Measurements from ENCODE around the gene KIF3A.
A peak's percentile ranks its signal among the peaks of the same experiment; 100 is the strongest.

The KIF3A gene

DNA sequence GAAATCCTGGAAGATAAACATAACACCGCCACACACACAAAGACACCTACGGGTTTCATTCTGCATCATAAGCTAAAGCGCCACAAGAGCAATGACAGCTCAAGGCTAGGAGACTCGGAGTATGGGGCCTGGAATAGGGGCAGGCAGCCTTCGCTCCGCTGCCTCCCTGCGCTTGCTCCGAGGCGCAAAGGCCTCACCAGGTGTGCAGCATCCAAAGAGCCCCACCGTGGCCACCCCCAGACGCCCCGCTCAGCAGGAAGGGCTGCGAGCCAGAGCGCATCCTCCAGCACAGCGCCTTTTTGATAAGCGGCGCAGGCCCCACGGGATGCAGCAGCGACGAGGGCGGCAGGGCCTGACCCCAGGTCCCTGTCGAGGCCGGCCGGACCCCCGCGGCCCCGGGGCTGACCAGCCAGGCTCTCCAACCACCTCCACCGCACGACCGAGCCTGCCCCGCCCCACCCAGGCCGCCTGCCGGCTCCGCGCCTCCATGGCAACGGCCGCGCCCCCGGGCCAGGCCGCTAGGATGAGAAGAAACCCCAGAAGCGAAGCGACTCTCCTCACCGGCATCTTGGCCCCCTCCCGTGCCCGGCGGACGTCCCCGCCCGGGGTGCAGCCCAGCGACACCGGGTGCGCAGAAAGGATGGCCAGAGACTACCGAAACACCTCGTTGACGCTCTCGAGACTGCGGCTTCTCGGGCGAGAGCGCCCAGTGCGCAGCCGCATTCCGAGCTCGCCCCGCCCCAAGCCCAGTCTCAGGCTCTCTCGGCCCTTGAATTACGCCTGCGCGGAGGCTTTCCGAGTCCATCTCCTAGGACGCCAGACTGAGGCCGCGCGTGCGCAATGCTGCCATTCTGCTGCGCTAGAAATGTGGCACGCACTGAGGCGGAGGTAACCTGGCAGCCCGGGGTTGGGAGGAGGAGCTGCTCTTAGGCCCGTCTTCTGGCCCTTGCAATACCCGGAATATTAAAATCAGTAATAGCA is at the start of gene KIF3A:
TSS of gene KIF3A (minus strand) at position 694 of the 981 bp plus-strand sequence. CDS start at position 567, 127 bp downstream.
- DNase-seq: peak; percentile 92

DNA sequence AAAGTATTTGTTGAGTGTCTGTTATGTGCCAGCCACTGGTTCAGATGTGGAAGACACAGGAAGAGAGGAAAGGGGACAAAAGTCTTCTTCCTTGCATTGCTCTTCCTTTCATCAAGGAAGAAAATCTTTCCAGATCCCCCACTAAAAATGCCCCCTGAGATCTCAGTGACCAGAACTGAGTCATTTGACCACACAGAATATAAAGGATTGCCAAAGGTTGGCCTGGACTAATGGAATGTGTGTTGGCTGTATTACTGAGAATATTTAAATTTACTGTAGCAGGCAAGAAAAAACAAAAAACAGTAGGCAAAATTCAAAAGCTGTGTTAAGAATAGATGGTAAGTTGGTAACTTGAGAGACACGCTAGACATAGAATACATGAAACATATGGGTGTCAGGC is 49.7 kb upstream of the KIF3A start:
- no peak for DNase-seq

DNA sequence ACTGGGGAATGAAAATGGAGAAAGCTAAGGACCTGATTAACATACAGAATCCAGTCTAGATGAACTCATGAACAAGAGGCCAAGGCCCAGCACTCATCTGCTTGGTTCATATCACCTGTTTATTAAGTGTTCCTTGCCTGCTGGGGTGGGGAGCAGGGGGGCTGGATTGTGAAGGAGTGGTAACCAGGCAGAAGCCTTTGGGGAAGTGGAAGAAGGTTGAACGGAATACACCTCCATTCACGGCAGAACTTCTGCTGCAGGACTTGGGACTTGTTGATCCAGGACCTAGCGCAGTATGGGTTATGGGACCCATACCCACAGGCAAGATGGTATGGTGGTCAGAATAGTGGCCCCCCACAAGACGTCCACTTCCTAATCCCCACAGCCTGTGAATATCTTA is 48.5 kb upstream of the KIF3A start:
- DNase-seq: no peak

DNA sequence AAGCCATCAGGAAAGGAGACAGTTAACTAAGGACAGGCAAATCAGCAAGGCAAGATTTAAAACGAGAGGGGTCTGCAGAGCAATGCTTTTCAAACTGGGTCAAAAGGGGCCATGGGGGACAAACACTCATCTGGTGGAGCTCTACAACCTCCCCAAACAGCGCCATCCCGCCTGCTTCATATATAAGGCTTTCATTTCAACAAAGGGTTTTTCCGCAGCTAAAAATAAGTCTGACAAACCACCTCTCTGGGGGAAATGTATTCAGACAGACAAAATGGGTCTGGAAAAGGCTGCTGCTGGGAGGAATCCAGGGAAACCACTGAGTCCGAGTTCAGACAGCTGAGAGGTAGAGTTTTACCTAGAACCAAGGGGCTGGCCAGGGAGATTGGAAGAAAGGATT is 48.0 kb upstream of the KIF3A start:
- no peak for DNase-seq

DNA sequence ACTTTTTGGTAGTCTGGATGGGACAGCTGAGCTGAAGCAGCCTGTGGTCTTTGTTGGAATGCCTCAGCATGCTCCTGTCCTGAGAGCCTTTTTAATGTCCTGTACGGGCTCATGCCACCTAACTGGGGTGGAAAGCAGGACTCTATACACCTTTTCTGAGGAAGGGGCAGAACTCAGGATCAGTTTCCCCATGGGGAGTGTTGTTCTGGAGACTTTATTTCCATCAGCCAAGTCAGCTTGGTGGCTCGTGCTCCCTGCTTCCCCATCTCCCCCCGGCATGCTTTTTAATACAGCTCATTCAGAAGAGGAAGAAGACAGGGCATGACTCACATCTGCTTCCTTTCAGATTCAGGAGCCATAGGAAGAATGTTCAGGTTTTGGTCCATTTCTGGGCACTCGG is 44.8 kb upstream of the KIF3A start:
- DNase-seq: no peak

DNA sequence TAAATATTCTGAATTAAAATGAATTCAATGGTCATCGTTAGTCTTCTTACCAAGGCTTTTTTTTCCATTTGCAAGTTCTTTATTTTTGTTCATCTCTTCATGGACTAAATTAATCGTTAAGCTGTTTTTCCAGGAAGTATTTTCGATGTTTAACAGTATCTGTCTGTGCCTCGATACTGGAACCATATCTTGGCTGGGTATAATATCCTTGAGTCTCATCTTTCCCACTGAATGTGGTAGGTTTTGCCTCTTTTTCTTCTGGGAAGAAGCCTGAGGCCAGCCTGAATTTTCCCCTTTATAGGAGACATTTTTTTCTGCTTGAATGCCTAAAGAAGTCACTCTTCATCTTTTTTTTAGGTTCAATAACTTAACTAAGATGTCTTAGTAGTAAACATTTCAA is 43.7 kb upstream of the KIF3A start:
- no peak for DNase-seq

DNA sequence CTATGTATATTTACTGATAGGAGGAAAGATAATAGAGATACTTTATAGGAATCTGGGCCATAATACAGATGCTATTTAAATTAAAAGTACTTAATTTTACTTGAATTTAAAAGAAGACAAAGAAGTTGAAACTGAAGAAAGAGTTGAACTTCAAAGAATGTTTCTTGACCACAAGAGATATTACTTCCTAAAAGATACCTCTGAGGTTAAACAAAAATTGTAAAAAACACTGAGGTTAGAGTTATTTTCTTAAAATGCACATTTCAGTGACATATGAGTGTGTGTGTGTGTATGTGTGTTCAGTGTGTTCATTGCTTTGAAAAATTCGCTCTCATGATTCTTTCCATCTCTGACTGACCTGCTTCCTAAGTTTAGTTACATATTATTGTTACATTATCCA is 43.2 kb upstream of the KIF3A start:
- no peak for DNase-seq

DNA sequence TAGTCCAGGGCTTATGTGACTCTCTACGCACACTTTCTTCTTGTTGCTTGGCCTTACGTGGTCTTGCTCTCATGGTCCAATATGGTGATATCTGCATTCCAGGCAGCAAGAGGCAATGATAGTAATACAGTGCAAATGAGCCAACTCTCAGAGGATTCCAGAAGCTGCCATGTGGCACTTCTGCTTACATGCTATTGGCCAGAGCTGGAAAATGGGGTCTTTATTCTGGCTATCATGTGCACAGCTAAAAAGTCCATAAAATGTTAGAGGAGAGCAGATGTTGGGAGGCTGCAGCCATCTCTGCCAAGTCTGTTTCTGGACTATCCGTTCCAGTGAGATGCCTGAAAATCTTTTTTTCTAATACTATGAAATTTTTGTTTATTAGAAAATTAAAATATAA is 42.6 kb upstream of the KIF3A start:
- DNase-seq: no peak

DNA sequence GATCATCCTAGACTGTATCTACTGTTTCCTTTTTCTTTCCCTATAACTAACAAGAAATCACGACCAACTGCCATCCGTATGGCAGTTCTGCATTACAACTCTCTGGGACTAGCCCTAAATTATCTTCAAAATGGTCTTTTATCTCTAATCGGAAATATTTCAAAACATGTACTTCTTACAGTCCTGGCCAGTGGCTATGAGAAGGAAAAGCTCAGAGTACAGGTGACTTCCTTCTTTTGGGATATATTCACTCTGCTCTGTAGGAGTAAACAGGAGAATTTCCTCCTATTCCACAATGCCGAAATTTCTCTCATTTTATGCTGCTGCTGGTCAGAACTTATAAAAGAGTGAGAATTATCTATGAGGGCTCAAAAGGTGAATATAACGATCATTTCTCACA is 41.5 kb upstream of the KIF3A start:
- DNase-seq: no peak

DNA sequence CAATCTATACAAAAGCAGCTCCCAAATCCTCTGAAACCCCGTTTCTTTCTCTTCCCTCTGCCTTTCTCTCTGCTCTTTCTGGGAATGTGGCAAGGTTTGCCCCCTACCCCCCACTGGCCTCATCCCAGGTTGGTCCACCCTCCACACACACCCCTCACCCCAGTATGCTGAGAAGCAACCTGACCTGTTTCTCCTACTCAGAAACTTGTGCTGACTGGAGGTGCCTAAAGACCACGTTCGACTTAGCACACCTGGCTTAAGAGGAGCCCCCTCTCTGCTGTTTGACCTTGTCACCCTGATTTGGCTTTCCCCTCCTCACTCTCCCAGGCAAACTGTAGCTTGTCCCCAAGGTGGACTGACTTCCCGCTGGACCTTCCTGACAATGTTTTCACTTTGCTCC is 40.8 kb upstream of the KIF3A start:
- no peak for DNase-seq

DNA sequence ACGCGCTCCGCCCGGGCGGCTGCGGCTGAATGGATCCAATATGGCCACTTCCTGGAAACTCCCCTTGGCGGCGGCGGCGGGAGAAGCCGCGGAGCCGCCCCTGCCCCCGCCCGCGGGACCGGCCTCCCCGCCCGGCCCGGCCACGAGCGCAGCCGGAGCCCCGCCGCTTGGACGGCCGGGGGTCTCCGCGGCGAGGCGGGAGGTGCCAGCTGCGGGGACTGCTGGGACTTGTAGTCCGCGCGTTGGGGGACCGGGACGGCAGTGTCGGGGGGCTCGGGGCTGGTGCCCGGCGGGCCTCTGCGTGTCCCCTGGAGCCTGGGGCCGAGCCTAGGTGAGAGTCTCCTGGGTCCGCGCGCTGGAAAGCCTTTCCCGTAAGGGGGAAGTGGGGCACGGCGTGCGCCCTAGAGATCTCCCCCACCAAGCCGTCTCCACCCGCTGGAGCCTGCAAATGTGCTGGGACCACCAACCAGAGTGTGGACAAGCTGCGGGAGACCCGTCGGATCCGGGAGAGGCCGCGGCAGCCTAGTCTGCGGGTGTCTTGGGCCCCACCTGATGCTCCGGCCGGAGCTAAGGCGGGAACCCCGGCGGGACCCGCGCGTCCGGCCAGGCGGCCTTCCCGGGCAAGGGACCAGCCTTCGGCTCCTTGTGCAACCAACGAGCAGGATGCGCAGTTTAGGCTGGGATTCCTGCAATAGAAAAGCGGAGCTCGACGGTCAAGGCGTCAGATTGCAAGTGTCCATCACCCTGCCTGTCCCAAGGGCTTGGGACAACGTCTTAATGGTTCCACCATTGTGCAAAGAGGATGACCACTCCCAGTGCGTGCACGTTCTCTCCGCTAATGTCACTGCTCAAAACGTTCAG is 40.1 kb upstream of the KIF3A start, which contains the start of gene SEPTIN8:
TSS of gene SEPTIN8 (minus strand) at position 31 of the 861 bp plus-strand sequence. CDS start 102 bp downstream, outside the sequence.
- DNase-seq: no peak

DNA sequence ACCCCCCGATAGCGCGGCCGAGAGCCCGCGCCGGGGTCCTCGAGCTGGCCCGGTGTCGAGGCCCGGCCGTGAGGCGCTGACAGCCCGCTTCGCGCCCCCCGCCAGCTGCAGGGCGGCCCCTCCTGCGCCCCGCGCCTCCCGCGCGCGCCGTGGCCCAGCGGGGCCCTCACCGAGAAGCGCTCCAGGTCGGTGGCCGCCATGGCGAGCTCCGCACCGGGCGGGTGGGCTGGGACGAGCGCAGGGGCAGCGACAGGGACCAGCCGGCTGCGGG is 39.5 kb upstream of the KIF3A start:
- DNase-seq: no peak

DNA sequence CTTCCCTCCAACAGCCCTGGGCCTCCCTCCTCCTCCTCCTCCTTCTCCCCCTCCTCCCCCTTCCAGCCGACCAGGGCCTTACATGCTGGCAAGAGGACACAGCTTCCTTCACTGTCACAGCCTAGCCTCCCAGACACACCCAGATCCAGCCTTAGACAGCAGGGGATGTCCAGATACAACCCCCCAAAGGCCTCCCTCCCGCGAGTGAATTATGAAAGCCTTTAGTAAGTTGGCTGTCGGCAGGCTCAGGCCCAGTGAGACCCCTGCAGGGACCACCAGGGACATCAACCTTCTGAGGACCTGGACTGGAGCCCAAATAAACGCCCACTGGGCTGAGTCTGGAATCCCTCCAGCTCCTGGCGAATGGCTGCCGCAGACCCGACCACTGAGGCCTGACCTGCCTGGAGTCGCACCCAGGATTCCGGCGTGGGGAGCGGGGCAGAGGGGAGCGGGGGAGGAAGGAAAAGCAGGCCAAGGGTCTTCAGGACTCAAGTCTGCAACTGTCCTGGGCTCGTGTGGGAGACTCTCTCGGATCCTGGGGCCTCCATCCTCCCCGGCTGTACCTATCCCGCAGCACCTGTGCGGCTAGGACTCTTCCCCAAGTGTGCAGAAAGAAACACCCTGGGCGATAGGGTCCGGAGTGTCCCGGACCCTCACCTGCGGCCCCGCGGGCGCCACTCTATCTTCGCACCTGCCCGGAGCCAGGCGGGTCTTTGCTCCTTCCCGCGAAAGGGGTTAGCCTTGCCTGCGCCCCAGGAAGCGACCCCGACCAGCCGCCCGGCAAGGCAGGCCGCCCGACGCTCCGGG is 39.0 kb upstream of the KIF3A start:
- peak; percentile 18 for DNase-seq

DNA sequence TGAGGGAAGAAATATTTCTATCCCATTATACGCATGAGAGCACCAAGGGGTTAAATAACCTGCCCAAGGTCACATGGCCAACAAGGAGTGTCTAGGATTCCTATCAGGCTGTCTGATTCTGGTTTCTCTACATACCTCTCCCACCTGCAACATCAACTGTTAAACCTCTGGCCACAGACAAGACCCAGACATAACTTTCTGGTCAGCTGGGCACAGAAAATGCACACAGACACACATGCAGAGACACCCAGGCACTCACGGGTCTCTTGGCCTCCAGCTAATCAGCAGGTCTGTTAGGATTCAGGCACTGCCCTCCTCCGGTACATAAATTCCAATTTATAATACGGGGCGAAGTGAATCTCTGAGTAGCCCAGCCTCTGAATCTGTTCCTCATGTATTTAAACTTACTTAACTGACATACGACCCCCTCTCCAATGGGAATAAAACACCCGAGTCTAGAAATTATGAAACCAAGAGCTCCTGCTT is 38.2 kb upstream of the KIF3A start:
- DNase-seq: no peak

DNA sequence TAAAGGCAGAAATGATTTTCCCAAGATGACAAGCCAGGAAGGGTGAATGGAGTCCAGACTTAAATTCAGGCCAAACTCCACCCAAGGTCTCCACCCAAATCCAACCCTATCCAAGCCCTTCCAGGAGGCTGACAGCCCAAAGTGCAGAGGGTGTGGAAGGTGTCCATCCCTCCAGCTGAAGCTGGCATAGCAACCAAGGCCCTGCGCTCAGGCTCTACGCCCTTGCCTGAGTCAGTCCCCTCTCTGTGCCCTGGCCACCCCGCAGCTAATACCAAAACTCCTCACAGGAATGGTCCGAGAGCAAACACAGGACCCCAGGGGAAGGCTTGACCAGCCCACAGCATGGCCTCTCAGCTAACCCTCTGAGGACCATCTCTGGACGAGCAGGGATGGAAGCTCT is 37.5 kb upstream of the KIF3A start:
- DNase-seq: no peak

DNA sequence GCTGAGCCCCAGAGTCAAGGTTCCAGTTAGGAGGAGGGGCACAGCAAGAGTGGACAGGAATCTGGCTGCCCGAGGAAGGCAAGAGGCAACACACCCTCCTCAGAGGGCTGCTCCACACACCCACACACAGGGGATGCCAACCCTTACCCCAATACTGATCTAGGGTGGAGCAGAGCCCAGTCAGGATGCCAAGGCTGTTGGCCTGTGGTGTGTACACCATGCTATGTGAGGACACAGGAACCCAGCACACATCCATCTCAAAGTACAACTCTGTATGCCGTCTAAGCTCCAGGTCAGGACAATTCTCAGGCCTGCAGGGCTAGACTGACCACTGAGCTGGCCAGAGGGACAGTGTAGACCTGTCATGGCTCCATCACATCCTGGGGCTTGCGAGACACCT is 37.1 kb upstream of the KIF3A start:
- no peak for DNase-seq

DNA sequence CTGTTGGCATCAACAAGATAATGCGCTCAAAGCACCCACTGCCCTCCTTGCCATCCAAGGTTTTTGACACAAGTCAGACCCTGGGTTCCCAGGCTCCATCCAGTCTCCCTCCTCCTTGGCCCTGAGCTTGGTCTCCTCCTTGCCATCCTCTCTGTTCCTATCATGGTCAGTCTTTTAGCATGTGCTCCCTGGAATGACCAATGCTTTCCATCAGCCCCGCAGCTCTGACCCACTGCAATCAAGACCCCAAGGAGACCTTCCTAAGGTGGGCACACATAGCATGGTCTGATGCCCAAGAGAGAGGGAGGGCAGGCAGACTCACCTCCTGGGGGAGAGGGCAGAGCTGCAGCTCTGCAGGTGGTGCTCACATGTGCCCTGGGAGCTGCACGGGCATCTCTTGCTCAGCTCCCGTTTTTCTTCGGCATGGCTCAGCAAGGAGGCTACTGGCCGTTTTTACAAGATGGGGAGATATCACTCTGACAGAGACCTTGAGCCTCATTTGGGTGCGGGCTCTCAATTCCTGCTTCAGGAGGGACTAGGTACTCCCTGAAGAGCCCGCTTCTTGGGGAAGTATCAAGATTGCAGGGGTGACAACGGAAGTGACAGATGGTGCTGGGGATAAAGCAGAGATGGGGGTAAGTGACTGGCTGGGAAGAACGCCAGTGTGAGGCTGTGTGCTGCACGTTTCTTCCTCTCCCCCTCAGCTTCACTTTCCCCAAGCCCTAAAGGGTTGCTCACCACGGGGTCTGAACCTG is 36.4 kb upstream of the KIF3A start:
- peak; percentile 79 for DNase-seq

DNA sequence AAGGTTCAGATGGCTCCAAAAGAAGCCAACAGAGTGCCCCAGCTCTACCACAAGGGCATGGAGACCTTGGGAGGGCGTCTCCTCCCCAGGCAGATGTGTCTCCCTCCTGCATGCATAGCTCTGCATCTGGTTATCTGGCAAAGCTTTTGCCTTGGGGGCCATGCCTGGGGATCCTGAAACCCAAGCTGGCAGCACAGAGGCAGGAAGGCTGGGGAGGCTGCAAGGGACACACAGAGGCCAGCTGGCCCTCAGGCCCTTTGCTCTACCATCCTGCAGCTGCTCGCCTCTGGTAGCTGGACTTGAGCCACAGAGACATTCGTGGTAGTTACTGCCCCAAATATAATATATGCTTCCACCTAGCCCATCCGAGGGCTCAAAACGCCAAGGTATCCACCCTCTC is 35.8 kb upstream of the KIF3A start:
- peak; percentile 12 for DNase-seq

DNA sequence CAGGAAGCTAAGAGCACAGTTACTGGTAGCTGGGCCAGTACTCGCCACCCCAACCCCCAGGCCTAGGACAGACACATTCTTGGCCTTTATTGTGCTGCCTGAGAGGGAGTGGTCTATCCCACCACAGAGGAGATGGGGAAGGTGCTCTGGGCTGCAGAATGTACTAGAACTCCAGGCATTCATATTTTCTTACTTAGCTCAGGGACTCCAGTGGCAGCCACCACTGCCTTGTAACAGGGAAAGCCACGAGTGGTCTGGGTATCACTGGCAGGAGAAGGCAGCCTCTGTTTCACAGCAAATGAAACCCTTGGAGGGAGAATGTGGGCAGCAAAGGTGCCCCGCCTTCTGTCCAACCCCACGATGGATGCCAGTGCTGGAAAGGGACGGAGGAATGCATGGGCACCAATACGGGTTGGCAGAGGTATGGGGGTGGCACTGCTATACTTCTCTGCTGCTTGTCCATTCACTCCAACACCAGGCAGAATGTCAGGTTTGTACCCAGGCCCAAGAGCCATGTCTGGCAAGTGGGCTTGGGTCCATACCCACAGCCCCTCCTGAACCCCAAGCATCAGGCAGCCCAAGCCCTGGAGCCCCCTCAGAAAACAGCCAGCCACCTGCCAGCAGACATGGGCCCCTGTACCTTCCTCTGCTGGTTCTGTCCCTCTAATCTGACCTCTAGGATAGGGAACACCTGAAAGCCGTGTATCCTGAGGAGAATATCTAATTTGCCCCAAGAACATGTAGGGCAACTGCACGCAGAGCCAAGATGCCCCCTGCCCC is 35.1 kb upstream of the KIF3A start:
- DNase-seq: no peak

DNA sequence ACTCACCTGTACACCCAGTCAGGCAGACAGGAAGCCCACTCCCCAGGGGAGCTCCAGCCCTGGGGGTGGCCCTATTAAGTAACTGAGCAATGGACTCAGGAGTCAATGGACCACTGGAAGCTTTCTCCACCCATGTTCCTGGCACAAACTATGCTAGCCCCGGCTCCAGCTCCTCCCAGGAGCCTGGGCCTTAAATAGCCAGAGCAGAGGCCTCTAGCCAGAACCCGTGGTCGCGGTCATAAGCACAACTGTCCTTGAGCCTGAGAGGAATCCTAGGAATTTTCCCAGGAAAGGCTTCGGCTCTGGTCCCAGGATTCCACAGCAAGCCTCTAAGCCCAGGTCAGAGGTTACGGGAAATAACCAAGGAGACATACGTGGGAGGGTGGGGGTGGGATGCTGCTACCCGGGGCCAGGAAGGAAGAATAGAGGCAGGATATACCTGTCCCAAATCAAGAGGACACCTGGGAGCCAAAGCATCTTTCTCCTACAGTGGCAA is 34.2 kb upstream of the KIF3A start:
- DNase-seq: no peak
